A549 (cell line): ENCODE results near the gene POGK. TPM values are rescaled to one million over a fixed set of nuclear protein-coding genes. Genes with fewer than 3 reads are reported as not detected.
A peak's percentile ranks its signal among the peaks of the same experiment; 100 is the strongest.

Experiments
- ATAC-seq, 2 experiments: fragments of 200-7000 bp in 1 of 2; fragments of >200 bp in 1 of 2; cut with Nextera tagmentation in 1 of 2; cut with Tn5 transposase in 1 of 2; 3 replicates each; pipeline versions ENCODE4 v1.8.0 to v1.9.1; 2018 to 2020; ENCODE audit warnings: mild to moderate bottlenecking in 1 of 2, moderate library complexity in 1 of 2
- CTCF ChIA-PET: fragments of 300-600 bp; sonication (Branson Sonifier 250); formaldehyde crosslinking; extraction: SDS; loops from one replicate; lab custom pipeline; 2021; ENCODE audit warnings: antibody characterized with exemption, inconsistent platforms; lab: Yijun Ruan, JAX
- POLR2A ChIA-PET: fragments of 350-600 bp; formaldehyde crosslinking; extraction: SDS; loops from one replicate; lab custom pipeline; 2021; ENCODE audit warnings: antibody characterized with exemption, inconsistent platforms; lab: Yijun Ruan, JAX
- DNase-seq, 2 experiments: peaks; one replicate each; pipeline versions ENCODE4 v3.0.0 to v3.0.0-alpha.2; 2011 to 2016; ENCODE audit warnings: low read depth in 1 of 2, low spot score in 1 of 2
- FAIRE-seq: peaks from 2 replicates; lab custom pipeline; 2011; peaks lifted over from hg19 to GRCh38; lab: Jason Lieb, UNC
- H3K27ac ChIP-seq, 2 experiments: fragments of >200 bp; sonication (Bioruptor Twin); formaldehyde crosslinking; 3 replicates each; pipeline ENCODE4 v1.5.1; 2016 to 2017
- H3K4me1 ChIP-seq: fragments of >200 bp; sonication (Bioruptor Twin); formaldehyde crosslinking; 3 replicates; pipeline ENCODE4 v1.6.1; 2016
- H3K4me2 ChIP-seq: fragments of >200 bp; sonication (Bioruptor Twin); formaldehyde crosslinking; 3 replicates; pipeline ENCODE4 v1.6.1; 2016
- H3K4me3 ChIP-seq: fragments of >200 bp; sonication (Bioruptor Twin); formaldehyde crosslinking; 3 replicates; pipeline ENCODE4 v1.5.1; 2016
- H3K9me3 ChIP-seq: fragments of >200 bp; sonication (Bioruptor Twin); formaldehyde crosslinking; 3 replicates; pipeline ENCODE4 v1.6.1; 2016
- BHLHE40 ChIP-seq: IDR thresholded peaks from 2 replicates; pipeline ENCODE4 v1.6.1; 2012; ENCODE audit warnings: low read depth, low read length, inconsistent platforms
- EHF ChIP-seq: fragments of 250-450 bp; sonication (Bioruptor Pico); IDR thresholded peaks from 2 replicates; pipeline ENCODE4 v1.5.0; 2020; ENCODE audit warnings: mild to moderate bottlenecking
- HEYL ChIP-seq: fragments of 250-450 bp; sonication (Bioruptor Pico); IDR thresholded peaks from 2 replicates; pipeline ENCODE4 v1.8.0; 2021; ENCODE audit warnings: mild to moderate bottlenecking, moderate library complexity
- HOXA7 ChIP-seq: fragments of 250-450 bp; sonication (Bioruptor Pico); IDR thresholded peaks from 2 replicates; pipeline ENCODE4 v1.5.0; 2020; ENCODE audit warnings: mild to moderate bottlenecking, moderate library complexity
- HOXB13 ChIP-seq: fragments of 250-450 bp; sonication (Bioruptor Pico); IDR thresholded peaks from 2 replicates; pipeline ENCODE4 v1.5.0; 2020; ENCODE audit warnings: low read depth, mild to moderate bottlenecking, moderate library complexity
- HOXB5 ChIP-seq: fragments of 250-450 bp; sonication (Bioruptor Pico); IDR thresholded peaks from 2 replicates; pipeline ENCODE4 v1.5.0; 2020; ENCODE audit warnings: mild to moderate bottlenecking, moderate library complexity
- KDM1A ChIP-seq: fragments of 200-600 bp; sonication (generic); IDR thresholded peaks from 2 replicates; pipeline ENCODE4 v1.6.1; 2016; ENCODE audit warnings: low read depth, mild to moderate bottlenecking
- MAZ ChIP-seq: fragments of 150-350 bp; IDR thresholded peaks from 2 replicates; pipeline ENCODE4 v1.6.1; 2014; ENCODE audit warnings: antibody characterized with exemption, low read depth, low read length, borderline replicate concordance
- MYC ChIP-seq: IDR thresholded peaks from 2 replicates; pipeline ENCODE4 v1.6.1; 2012; ENCODE audit warnings: mild to moderate bottlenecking, inconsistent platforms, low read length, improper control_type of control experiment, borderline replicate concordance
- NR3C1 ChIP-seq: fragments of >200 bp; sonication (Bioruptor Twin); formaldehyde crosslinking; IDR thresholded peaks from 3 replicates; pipeline ENCODE4 v1.6.1; 2017
- POLR2AphosphoS2 ChIP-seq: conservative IDR thresholded peaks from 2 replicates; pipeline ENCODE4 v1.6.1; 2012; ENCODE audit warnings: low read length, improper control_type of control experiment, inconsistent platforms
- RFX5 ChIP-seq: fragments of 450-650 bp; IDR thresholded peaks from 2 replicates; pipeline ENCODE4 v1.7.1; 2014; ENCODE audit warnings: antibody characterized with exemption, mild to moderate bottlenecking, moderate library complexity
- SMC3 ChIP-seq: fragments of >200 bp; sonication (Bioruptor Twin); formaldehyde crosslinking; IDR thresholded peaks from 3 replicates; pipeline ENCODE4 v1.6.1; 2018; ENCODE audit warnings: inconsistent platforms
- TFCP2L1 ChIP-seq: fragments of 250-450 bp; sonication (Bioruptor Pico); IDR thresholded peaks from 2 replicates; pipeline ENCODE4 v1.5.0; 2021; ENCODE audit warnings: mild to moderate bottlenecking
- WGBS: methylation state at CpG from one replicate; pipeline ENCODE4 v1.1.6; 2017; ENCODE audit errors: missing lambda C conversion rate; 5-methylcytosine and 5-hydroxymethylcytosine counted together
- polyA plus RNA-seq, 4 experiments: library from polyadenylated mRNA; depleted of rRNA in 3 of 4; stranded (reverse); fragments of >200 nt; fragmentation: RNase III in 1 of 4; extraction: RNeasy Plus Mini Kit Qiagen cat#74134 plus additional on column Dnase treatment in 1 of 4; gene quantifications; 2 replicates in 3 of 4; 3 replicates in 1 of 4; pipeline ENCODE4 v1.2.3, GENCODE V29; 2011 to 2017
- TF ChIP-seq, protein P1 (sequence below): fragments of >200 bp; sonication (Bioruptor Twin); formaldehyde crosslinking; IDR thresholded peaks from 3 replicates; pipeline ENCODE4 v1.5.1; 2016
- TF ChIP-seq, protein P2 (sequence below): IDR thresholded peaks from 2 replicates; pipeline ENCODE4 v1.6.1; 2012
- TF ChIP-seq, protein P3 (sequence below): IDR thresholded peaks from 2 replicates; pipeline ENCODE4 v1.6.1; 2012; ENCODE audit warnings: low read depth, borderline replicate concordance
- TF ChIP-seq, protein P4 (sequence below): fragments of 150-350 bp; IDR thresholded peaks from 2 replicates; pipeline ENCODE4 v1.6.1; 2014; ENCODE audit warnings: low read depth, mild to moderate bottlenecking, low read length
- TF ChIP-seq, protein P5 (sequence below): fragments of >200 bp; sonication (Bioruptor Twin); formaldehyde crosslinking; IDR thresholded peaks from 3 replicates; pipeline ENCODE4 v1.6.1; 2016
- TF ChIP-seq, protein P6 (sequence below): fragments of 200-600 bp; sonication (generic); IDR thresholded peaks from 2 replicates; pipeline ENCODE4 v1.6.1; 2016; ENCODE audit warnings: antibody characterized with exemption, mild to moderate bottlenecking, moderate library complexity

Gene POGK
- polyA plus RNA-seq, 2 of the 4 experiments (the other 2 are of a cell fraction) = 27.4 to 37.2 TPM

DNA sequence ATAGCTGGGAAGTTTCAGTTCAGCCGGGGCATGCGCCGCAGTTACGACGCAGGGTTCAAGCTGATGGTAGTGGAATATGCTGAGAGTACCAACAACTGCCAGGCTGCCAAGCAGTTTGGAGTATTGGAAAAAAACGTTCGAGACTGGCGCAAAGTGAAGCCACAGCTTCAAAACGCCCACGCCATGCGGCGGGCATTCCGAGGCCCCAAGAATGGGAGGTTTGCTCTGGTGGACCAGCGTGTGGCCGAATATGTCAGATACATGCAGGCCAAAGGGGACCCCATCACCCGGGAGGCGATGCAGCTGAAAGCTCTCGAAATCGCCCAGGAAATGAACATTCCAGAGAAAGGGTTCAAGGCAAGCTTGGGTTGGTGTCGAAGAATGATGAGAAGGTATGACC, 9.9 kb downstream of the POGK start:
- Histone ChIP-seq H3K4me3 (no peak overlapping the region), H3K4me2 (no peak overlapping the region), H3K9me3 (no peaks in the 10 kb centered on the region), H3K4me1 (no peaks in the 10 kb centered on the region), H3K27ac (no peak overlapping the region)
- no peak for DNase-seq
- CTCF ChIA-PET = interaction anchor here (1.0 to 1.7 kb wide), 2 partner anchors 10 to 19 kb away, joined by 3 to 8 read pairs; partner anchors contain the start of gene POGK
- 97% methylated on average over 20 of the region's 20 CpGs for WGBS
- POLR2A ChIA-PET = interaction anchor here (1.4 kb wide), 1 partner anchor 10 kb away, joined by 6 read pairs; the partner anchor contains the start of gene POGK
- ATAC-seq = no peak
- no peak for FAIRE-seq
- TF ChIP-seq POLR2AphosphoS2 (no peak), TFCP2L1 (CRISPR knock-in tag) (no peak)
- TF ChIP-seq, protein P1, sequence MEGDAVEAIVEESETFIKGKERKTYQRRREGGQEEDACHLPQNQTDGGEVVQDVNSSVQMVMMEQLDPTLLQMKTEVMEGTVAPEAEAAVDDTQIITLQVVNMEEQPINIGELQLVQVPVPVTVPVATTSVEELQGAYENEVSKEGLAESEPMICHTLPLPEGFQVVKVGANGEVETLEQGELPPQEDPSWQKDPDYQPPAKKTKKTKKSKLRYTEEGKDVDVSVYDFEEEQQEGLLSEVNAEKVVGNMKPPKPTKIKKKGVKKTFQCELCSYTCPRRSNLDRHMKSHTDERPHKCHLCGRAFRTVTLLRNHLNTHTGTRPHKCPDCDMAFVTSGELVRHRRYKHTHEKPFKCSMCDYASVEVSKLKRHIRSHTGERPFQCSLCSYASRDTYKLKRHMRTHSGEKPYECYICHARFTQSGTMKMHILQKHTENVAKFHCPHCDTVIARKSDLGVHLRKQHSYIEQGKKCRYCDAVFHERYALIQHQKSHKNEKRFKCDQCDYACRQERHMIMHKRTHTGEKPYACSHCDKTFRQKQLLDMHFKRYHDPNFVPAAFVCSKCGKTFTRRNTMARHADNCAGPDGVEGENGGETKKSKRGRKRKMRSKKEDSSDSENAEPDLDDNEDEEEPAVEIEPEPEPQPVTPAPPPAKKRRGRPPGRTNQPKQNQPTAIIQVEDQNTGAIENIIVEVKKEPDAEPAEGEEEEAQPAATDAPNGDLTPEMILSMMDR = no peak
- TF ChIP-seq, protein P2, sequence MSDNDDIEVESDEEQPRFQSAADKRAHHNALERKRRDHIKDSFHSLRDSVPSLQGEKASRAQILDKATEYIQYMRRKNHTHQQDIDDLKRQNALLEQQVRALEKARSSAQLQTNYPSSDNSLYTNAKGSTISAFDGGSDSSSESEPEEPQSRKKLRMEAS = no peak

DNA sequence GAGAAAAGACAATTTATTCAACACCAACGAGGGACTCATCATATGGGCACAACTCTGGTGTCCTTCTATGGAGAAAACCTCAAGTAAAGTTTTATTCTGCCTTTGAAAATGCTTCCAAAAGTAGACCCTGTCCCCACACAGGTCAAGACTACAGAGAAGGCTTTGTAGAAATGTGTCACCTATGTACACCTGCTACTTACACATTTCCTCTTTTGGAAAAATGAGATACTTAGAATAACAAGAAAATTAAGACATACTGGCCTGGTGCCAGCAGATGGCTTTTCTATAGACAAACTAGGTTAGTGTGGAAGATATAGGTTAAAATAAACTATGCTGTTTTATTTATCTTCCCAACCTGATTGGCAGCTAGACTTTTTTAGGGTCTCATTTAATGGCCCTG, 13.6 kb downstream of the POGK start:
- H3K4me2 ChIP-seq = no peak overlapping the region
- no peak for FAIRE-seq
- TF ChIP-seq MYC = no peak
- no peak for TF ChIP-seq HEYL (CRISPR knock-in tag)
- TF ChIP-seq BHLHE40 = no peak
- TF ChIP-seq RFX5 = no peak
- TF ChIP-seq NR3C1 = no peak
- TF ChIP-seq HOXB5 (CRISPR knock-in tag) = no peak
- TF ChIP-seq, protein P2 = no peak
- TF ChIP-seq, protein P3, sequence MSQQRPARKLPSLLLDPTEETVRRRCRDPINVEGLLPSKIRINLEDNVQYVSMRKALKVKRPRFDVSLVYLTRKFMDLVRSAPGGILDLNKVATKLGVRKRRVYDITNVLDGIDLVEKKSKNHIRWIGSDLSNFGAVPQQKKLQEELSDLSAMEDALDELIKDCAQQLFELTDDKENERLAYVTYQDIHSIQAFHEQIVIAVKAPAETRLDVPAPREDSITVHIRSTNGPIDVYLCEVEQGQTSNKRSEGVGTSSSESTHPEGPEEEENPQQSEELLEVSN = no peak
- TF ChIP-seq, protein P1 = no peak
- TF ChIP-seq, protein P4, sequence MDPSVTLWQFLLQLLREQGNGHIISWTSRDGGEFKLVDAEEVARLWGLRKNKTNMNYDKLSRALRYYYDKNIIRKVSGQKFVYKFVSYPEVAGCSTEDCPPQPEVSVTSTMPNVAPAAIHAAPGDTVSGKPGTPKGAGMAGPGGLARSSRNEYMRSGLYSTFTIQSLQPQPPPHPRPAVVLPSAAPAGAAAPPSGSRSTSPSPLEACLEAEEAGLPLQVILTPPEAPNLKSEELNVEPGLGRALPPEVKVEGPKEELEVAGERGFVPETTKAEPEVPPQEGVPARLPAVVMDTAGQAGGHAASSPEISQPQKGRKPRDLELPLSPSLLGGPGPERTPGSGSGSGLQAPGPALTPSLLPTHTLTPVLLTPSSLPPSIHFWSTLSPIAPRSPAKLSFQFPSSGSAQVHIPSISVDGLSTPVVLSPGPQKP = no peak
- TF ChIP-seq, all 56 proteins: peak for 0
- WGBS = 67% methylated on average over 1 of the region's 1 CpG
- ChIA-PET POLR2A (no interaction called here), CTCF (interaction anchor here (1.4 to 2.5 kb wide), 2 partner anchors 23 to 207 kb away, joined by 5 to 9 read pairs; partner anchors contain the start of gene TADA1)
- Histone ChIP-seq H3K27ac (no peak overlapping the region), H3K4me3 (no peak overlapping the region), H3K4me1 (no peaks in the 10 kb centered on the region), H3K9me3 (no peaks in the 10 kb centered on the region)
- no peak for DNase-seq
- no peak for ATAC-seq

DNA sequence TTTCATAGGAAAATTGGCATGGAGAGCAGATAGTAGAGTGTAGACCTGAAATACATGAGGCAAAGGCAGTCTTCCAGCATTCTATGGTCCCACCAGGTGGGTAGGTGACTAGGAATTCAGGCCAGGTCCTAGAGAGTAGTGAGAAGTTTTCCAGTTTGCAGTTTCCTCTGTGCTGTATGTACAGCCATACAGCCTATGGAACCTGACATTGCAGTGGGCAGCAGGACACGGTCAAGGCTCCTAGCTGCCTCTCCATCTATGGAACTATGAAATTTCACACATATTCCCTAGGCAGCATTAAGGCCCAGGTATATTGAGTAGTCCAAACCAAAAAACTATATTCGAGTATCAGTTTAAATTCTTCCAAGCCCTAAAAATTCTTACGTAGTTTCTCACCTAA, 16.3 kb downstream of the POGK start:
- ATAC-seq (peak; percentile 15 to 30; a peak in 2 of 6 replicates), DNase-seq (no peak), FAIRE-seq (no peak)
- no peak overlapping the region for H3K4me2 ChIP-seq
- POLR2A ChIA-PET = interaction anchor here (0.8 kb wide), 1 partner anchor 21 kb away, joined by 3 read pairs; the partner anchor contains the start of gene TADA1
- H3K27ac ChIP-seq = no peak overlapping the region
- 91% methylated on average over 3 of the region's 3 CpGs for WGBS
- no peak overlapping the region for H3K4me3 ChIP-seq
- CTCF ChIA-PET = no interaction called here
- no peaks in the 10 kb centered on the region for H3K4me1 ChIP-seq
- H3K9me3 ChIP-seq = no peaks in the 10 kb centered on the region
- TF ChIP-seq MAZ (no peak), POLR2AphosphoS2 (no peak), HOXB13 (CRISPR knock-in tag) (no peak), HOXB5 (CRISPR knock-in tag) (no peak), SMC3 (no peak), HOXA7 (CRISPR knock-in tag) (no peak), KDM1A (no peak), EHF (CRISPR knock-in tag) (no peak)
- TF ChIP-seq, protein P5, sequence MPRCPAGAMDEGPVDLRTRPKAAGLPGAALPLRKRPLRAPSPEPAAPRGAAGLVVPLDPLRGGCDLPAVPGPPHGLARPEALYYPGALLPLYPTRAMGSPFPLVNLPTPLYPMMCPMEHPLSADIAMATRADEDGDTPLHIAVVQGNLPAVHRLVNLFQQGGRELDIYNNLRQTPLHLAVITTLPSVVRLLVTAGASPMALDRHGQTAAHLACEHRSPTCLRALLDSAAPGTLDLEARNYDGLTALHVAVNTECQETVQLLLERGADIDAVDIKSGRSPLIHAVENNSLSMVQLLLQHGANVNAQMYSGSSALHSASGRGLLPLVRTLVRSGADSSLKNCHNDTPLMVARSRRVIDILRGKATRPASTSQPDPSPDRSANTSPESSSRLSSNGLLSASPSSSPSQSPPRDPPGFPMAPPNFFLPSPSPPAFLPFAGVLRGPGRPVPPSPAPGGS = no peak
- TF ChIP-seq, protein P6, sequence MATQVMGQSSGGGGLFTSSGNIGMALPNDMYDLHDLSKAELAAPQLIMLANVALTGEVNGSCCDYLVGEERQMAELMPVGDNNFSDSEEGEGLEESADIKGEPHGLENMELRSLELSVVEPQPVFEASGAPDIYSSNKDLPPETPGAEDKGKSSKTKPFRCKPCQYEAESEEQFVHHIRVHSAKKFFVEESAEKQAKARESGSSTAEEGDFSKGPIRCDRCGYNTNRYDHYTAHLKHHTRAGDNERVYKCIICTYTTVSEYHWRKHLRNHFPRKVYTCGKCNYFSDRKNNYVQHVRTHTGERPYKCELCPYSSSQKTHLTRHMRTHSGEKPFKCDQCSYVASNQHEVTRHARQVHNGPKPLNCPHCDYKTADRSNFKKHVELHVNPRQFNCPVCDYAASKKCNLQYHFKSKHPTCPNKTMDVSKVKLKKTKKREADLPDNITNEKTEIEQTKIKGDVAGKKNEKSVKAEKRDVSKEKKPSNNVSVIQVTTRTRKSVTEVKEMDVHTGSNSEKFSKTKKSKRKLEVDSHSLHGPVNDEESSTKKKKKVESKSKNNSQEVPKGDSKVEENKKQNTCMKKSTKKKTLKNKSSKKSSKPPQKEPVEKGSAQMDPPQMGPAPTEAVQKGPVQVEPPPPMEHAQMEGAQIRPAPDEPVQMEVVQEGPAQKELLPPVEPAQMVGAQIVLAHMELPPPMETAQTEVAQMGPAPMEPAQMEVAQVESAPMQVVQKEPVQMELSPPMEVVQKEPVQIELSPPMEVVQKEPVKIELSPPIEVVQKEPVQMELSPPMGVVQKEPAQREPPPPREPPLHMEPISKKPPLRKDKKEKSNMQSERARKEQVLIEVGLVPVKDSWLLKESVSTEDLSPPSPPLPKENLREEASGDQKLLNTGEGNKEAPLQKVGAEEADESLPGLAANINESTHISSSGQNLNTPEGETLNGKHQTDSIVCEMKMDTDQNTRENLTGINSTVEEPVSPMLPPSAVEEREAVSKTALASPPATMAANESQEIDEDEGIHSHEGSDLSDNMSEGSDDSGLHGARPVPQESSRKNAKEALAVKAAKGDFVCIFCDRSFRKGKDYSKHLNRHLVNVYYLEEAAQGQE = no peak
